ENCODE results near the gene GJA10. TPM values are rescaled to one million over a fixed set of nuclear protein-coding genes. Genes with fewer than 3 reads are reported as not detected.
"Not testable (repeated sequence)": the region's sequence is repeated elsewhere in the genome, so short reads cannot be mapped to it uniquely, and the experiment has no call there.

Gene GJA10
- not detected in 2 replicates for total RNA-seq
- long read RNA-seq: 0 reads

GRCh38 chr6:89894169-89894568 lies at the start of gene GJA10:
Gene GJA10 (plus strand): TSS chr6:89894469. CDS start chr6:89894469, 0 bp downstream.
- Mint-ChIP-seq H3K27me3 (ENCODE audit: low read depth) (peaks cover 52% of the 10 kb centered on the region), H3K4me1 (peaks cover 10% of the 10 kb centered on the region), H3K9me3 (no peaks in the 10 kb centered on the region), H3K4me3 (no peak within 1 kb of the TSS), H3K36me3 (ENCODE audit: low read depth) (no peaks in the 10 kb centered on the region), H3K27ac (ENCODE audit: unreplicated experiment) (no peak within 1 kb of the TSS)
- no peak for TF ChIP-seq CTCF (conservative IDR thresholded peaks at IDR 0.05)
- DNase-seq (ENCODE audit: low read depth, low spot score): no peak

GRCh38 chr6:89847513-89847912 lies 46.8 kb upstream of the GJA10 start:
- H3K27ac Mint-ChIP-seq (ENCODE audit: unreplicated experiment): not testable (repeated sequence)

GRCh38 chr6:89853068-89853467 lies 41.2 kb upstream of the GJA10 start:
- no peak overlapping the region for H3K27ac Mint-ChIP-seq (ENCODE audit: unreplicated experiment)

More at GRCh38 chr6:89847513-89847912, 46.8 kb upstream of the GJA10 start:
- H3K9me3 Mint-ChIP-seq; H3K27me3 Mint-ChIP-seq (ENCODE audit: low read depth); H3K4me3 Mint-ChIP-seq; H3K4me1 Mint-ChIP-seq; H3K36me3 Mint-ChIP-seq (ENCODE audit: low read depth); DNase-seq (ENCODE audit: low read depth, low spot score): not testable (repeated sequence)

GRCh38 chr6:89858041-89858440 lies 36.2 kb upstream of the GJA10 start:
- H3K9me3 Mint-ChIP-seq: no peaks in the 10 kb centered on the region
- H3K36me3 Mint-ChIP-seq (ENCODE audit: low read depth): peaks cover 37% of the 10 kb centered on the region
- TF ChIP-seq CTCF (conservative IDR thresholded peaks at IDR 0.05): no peak

More at GRCh38 chr6:89853068-89853467, 41.2 kb upstream of the GJA10 start:
- DNase-seq (ENCODE audit: low read depth, low spot score): no peak
- Mint-ChIP-seq H3K4me3 (no peak overlapping the region), H3K9me3 (no peaks in the 10 kb centered on the region), H3K36me3 (ENCODE audit: low read depth) (peaks cover 15% of the 10 kb centered on the region), H3K27me3 (ENCODE audit: low read depth) (no peaks in the 10 kb centered on the region), H3K4me1 (no peaks in the 10 kb centered on the region)
- no peak for TF ChIP-seq CTCF (conservative IDR thresholded peaks at IDR 0.05)

GRCh38 chr6:89859744-89860143 lies 34.5 kb upstream of the GJA10 start:
- Mint-ChIP-seq H3K4me1 (no peaks in the 10 kb centered on the region), H3K27ac (ENCODE audit: unreplicated experiment) (no peak overlapping the region), H3K4me3 (no peak overlapping the region), H3K36me3 (ENCODE audit: low read depth) (peaks cover 38% of the 10 kb centered on the region), H3K27me3 (ENCODE audit: low read depth) (no peaks in the 10 kb centered on the region), H3K9me3 (no peaks in the 10 kb centered on the region)
- DNase-seq (ENCODE audit: low read depth, low spot score): no peak
- no peak for TF ChIP-seq CTCF (conservative IDR thresholded peaks at IDR 0.05)

More at GRCh38 chr6:89858041-89858440, 36.2 kb upstream of the GJA10 start:
- no peak for DNase-seq (ENCODE audit: low read depth, low spot score)
- Mint-ChIP-seq H3K4me1 (no peaks in the 10 kb centered on the region), H3K27me3 (ENCODE audit: low read depth) (no peaks in the 10 kb centered on the region), H3K27ac (ENCODE audit: unreplicated experiment) (no peak overlapping the region), H3K4me3 (no peak overlapping the region)

GRCh38 chr6:89862273-89862672 lies 32.0 kb upstream of the GJA10 start:
- Mint-ChIP-seq H3K27ac (ENCODE audit: unreplicated experiment) (no peak overlapping the region), H3K4me3 (no peak overlapping the region), H3K27me3 (ENCODE audit: low read depth) (no peaks in the 10 kb centered on the region), H3K36me3 (ENCODE audit: low read depth) (peaks cover 43% of the 10 kb centered on the region), H3K4me1 (no peaks in the 10 kb centered on the region), H3K9me3 (no peaks in the 10 kb centered on the region)
- TF ChIP-seq CTCF (conservative IDR thresholded peaks at IDR 0.05): no peak
- DNase-seq (ENCODE audit: low read depth, low spot score): no peak
